Measurements from ENCODE around the gene FOXD1.
"Not testable (repeated sequence)": the region's sequence is repeated elsewhere in the genome, so short reads cannot be mapped to it uniquely, and the experiment has no call there.

FOXD1 gene

GRCh38 chr5:73464016-73464745 lies 15.6 kb upstream of the FOXD1 start:
- no peak for DNase-seq (ENCODE audit: low spot score)

GRCh38 chr5:73460133-73460532 lies 11.6 kb upstream of the FOXD1 start:
- no peak for DNase-seq (ENCODE audit: low spot score)

- DNase-seq (ENCODE audit: low spot score) = no peak
Observed at GRCh38 chr5:73459366-73459765, 10.8 kb upstream of the FOXD1 start.

DNA sequence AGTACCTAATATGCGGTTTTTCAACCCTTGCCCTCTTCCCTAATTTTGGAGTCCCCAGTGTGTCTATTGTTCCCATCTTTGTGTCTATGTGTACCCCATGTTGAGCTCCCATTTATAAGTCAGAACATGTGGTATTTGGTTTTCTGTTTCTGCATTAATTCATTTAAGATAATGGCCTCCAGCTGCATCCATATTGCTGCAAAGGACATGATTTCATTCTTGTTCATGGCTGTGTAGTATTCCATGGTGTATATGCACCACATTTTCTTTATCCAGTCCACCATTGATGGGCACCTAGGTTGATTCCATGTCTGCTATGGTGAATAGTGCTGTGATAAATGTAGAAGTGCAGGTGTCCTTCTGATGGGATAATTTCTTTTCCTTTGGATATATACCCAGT lies 7.9 kb upstream of the FOXD1 start:
- not testable (repeated sequence) for DNase-seq (ENCODE audit: low spot score)

DNA sequence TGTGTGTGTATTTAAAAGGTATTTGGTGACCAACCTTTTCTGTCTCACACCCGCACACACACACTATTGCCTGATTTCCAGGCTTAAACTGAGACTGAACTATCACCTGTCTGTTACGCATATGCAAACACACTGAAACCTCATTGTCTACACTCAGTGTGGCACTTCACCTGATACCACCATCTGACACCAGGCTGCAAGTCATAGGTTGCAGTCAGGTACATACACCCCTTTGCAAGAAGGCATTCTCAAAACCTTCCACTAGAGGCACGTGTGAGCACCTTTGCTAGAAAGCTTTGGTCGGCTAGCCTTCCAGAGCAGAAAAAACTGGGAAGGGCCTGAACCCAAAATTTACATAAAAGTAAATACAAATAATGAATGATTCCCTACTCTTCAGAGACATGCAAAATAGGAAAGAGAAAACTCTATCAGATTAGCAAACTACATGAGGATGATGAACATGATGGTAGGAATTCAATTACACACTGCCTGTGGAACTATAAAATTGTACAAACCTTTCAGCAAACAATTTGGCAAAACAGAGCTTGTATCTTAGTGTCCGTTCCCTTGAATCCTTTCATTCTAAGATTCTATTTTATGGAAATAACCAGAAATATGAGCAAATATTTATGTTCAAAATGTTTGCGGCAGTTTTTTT lies 5.9 kb upstream of the FOXD1 start:
- DNase-seq (ENCODE audit: low spot score) = peak; percentile 34

DNA sequence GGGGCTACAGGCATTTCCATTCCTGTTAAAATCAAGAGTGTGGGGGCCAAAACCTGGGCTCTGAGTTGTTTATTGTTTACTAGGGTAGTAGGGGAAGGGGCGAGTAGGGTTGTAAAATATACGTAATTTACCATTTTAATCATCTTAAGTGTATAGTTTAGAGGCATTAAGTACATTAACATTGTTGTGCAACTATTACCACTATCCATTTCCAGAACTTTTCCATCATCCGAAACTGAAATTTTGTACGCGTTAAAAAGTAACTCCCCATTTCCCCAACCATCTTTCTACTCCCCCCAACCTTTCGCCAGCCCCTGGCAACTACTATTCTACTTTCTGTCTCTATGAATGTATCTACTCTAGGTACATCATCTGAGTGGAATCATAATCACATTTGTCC lies 3.6 kb upstream of the FOXD1 start:
- no peak for DNase-seq (ENCODE audit: low spot score)

DNA sequence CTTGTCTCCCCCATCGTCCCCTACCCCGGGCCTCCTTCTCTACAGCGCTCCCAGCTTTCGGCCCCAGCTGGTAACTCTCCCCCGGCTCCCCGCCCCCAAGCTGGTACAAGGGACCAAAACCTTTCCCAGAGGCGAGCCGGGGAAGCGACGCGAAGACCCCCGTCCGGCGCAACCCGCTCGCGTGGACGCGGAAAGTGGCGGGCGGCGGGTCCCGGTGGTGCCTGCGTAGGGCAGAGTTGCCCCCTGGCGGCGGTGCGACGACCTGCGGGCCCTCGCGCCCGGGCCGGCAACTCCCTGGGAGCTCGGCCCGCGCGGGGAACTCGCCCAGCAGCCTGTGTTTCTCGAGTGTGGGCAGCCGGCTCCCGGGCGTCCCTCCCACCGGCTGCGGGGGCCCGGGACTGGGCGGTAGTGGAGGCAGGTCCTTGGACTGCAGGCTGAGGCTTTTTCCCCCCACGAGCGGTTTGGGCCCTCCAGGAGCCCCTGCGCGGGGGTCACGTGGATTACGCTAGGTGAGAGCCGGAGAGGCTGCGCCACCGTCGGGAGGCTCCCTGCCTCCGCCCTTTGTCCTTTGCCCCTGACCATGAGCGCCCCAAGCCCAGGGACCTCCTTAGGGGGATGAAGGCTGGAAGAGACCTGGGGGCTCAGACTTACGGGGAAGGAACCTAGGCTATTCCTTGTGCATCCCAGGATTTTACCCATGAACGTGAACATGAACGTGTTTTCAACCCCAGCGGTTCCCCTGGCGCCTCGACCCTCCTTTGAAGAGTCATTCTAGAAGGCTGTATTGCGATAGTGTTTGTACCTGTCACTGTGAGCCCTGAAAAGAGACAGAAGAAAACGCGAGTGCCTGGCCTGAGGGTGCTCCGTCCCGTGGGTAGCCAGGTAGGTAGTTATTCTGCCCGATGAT lies 2.9 kb upstream of the FOXD1 start:
- peak; percentile 48 for DNase-seq (ENCODE audit: low spot score)

- no peak for DNase-seq (ENCODE audit: low spot score)
Observed at GRCh38 chr5:73450672-73451223, 2.2 kb upstream of the FOXD1 start.

- no peak for DNase-seq (ENCODE audit: low spot score)
Observed at GRCh38 chr5:73450137-73450536, 1.6 kb upstream of the FOXD1 start.

DNA sequence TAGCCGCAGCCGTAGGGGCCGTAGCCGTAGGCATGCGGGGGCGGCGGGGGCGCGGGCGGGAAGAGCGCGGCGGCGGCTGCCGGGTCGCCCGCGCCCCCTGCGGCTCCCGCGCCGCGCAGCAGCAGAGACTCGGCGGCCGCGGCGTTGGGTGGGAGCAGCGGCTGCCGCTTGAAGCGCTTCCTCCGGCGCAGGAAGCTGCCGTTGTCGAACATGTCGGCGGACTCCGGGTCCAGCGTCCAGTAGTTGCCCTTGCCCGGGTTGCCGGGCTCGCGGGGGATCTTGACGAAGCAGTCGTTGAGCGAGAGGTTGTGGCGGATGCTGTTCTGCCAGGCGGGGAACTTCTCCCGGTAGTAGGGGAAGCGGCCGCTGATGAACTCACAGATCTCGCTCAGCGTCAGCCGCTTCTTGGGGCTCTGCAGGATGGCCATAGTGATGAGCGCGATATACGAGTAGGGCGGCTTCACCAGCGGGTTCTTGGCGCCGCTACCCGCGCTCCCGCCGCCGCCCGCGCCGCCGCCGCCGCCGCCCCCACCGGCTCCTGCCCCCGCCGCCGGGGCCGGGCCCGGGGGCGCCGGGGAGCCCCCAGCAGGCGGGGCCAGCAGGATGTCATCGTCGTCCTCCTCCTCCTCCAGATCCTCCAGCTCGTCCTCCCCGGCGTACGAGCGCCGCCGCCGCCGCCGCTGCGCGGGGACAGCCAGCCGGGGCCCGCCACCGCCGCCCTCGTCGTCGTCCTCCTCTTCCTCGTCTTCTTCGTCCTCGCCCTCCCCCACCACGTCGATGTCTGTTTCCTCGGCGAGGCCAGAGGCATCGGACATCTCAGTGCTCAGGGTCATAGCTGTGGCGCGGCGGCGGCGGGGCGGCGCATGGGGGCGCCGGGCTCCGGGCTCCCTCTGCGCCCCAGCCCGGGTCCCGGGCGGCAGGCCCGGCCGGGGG lies 781 bp downstream of the FOXD1 start:
- peak; percentile 24 for DNase-seq (ENCODE audit: low spot score)

DNA sequence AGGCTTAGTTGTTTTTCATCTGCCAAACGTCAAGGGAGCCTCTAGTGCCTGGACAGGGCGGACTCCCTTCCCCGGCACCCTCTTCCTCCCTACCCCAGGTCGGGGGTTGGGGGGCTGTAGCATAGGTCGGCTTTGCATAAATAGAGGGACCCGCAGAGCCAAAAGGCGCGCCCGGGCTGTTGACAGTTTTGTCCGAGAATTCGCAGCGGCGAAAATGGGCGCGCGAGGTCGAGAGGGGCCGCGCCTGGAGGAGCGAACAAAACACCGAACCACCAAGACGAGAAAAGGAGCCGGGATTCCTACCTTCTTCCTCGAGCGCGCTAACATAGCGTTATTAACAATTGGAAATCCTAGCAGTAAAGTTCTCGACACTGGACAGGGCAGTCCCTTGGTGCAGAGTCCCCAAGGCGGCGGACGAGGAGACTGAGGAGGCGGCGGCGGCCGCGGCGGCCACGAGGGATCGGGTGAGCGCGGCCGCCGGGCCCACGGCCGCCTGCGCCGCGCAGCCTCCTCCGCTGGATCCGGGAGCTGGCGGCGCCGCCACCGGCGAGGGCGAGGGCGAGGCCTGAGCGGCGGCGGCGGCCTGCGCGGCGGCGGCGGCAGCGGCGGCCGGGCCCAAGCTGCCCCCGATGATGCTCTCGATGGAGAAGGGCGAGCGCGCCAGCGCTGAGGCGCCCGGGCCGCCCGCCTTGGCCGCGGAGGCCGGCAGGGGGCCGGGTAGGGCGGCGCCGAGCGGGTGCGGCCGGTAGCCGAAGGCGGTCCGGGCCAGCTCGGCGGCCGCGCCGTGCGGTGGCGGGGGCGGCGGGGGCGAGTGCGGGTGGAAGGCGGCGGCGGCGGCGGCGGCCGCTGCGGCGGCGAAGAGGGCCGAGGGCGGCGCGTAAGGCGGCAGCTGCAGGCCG lies 1.7 kb downstream of the FOXD1 start:
- no peak for DNase-seq (ENCODE audit: low spot score)

- no peak for DNase-seq (ENCODE audit: low spot score)
Observed at GRCh38 chr5:73445665-73446630, 2.6 kb downstream of the FOXD1 start.

DNA sequence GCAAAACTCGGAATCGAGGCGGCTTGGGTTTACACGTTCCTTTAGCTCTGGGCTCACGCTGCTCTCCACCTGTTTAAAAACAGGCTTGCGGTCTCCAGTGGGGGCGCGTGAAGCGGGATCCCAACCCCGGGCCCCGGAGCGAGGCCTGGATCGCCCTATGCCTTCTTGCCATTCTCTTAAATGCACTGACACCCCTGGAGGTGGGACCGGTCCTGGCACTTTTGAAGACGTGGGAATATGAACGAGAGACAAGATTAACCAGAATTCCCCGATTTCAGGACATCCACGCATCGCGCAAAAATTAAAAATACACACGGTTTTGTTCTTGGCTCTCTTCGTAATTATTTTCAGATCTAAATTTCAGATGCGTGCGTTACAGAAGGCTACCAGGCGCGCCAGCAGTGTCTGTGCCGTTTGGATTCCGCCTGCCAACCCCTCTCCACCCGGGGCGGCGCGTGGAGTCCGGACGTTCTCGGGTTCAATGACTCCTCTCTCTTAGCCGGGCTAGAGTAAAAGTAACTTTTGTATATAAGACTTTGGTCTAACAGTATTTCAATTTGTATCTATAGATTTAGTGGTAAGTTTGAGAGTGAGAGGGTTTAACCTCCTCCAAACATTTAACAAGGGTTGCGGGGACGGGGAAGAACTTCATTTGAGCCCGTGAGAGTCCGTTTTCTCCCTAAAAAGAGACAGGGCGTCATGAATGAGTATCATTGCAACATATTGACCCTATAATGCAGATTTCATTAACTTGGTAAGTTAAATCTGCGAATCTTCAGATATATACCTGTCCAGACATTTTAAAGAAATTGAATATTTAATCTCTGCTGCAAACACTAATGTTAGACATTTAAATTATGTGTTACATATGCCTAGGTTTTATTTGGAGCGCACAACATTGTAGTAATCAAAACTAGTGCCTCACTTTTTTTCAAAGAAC lies 3.8 kb downstream of the FOXD1 start:
- DNase-seq (ENCODE audit: low spot score) = no peak

DNA sequence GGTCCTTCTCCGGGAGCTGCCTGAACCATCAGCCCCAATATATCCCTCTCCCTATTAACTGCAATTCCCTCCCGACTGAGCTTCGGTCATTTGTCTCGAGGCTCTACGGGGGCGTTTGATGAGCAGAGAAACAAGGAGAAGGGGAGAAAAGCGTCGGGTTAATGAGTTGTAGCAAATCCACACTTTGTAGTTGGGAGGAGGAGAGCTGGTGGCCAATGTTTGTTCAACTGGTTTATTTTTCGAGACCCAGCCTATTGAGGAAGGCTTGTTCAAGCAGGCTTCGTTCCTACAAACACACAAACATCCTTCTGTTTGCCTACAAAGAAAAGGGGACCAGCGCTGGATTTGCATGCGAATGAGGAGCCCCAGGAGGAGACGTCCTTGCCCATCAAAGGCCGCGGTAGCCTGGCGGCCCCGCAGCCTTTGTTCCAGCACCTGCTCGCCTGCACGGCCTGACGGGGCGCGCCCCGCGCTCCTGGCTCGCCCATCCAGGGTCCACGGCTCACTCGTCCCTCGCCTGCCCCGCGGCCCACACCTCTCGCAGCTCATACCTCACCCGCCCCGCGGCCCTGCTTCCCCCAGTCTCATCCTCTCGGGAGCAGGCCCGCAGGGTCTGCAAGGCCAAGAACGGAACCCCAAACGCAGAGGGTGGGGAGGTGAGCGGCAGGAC lies 4.6 kb downstream of the FOXD1 start:
- DNase-seq (ENCODE audit: low spot score) = no peak

- DNase-seq (ENCODE audit: low spot score) = no peak
Observed at GRCh38 chr5:73442996-73443627, 5.5 kb downstream of the FOXD1 start.

DNA sequence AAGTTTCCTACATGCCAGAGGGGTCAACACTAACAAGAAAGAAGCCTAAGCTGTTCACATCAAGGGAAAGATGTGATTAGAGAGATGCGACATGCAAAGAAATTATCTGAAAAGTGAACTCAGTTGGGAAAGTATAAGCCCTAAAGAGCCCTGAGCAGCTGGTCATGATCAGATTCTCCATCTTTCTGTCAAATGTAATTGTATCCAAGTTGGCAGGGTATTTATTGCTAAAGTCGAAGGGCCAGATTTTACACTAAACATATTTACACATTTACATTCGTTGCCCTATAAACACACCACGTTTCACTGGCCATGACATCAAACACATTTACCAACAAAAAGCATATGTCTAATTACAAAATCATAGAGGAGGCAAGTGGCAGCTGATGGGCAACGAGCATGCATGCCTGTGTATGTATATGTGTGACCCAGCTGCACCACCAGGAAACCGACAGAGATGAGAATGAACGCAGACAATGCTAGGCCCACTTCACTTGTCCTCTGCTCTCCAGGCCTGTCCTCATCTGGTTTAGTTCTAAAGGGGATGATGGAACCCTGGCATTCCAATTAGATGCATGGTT lies 6.3 kb downstream of the FOXD1 start:
- no peak for DNase-seq (ENCODE audit: low spot score)

DNA sequence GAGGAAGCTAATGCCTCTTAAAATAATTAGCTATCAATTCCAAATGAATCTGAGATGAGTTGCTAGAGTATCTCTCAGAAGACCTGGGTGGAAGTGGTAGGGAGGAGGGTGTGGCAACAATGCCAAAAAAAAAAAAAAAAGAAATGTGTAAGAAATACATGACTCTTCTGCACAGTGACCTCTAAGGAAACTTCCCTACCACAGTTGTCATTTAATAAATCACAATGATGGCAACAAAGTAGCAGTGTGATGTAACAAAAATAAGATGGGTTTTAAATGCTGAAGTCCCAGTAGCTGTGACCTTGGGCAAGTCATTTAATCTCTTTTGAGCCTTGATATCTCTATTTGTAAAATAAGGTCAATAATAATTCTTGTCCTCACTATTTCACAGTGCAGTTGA lies 7.2 kb downstream of the FOXD1 start:
- no peak for DNase-seq (ENCODE audit: low spot score)

All from CD4-positive, alpha-beta T cell treated with Interleukin-6 at 100 ng/mL for 8 hours (primary cell).